GM12878 (cell line): ENCODE measurements around the gene CTSL.

ENCODE experiments used
- EED ChIP-seq: sonication (generic); IDR thresholded peaks from 2 replicates; pipeline ENCODE4 v1.6.1; 2016; ENCODE audit warnings: antibody characterized with exemption, low read depth
- POLR2AphosphoS5 ChIP-seq: IDR thresholded peaks from 2 replicates; pipeline ENCODE4 v1.6.1; 2011; ENCODE audit warnings: mild to moderate bottlenecking, low read length, inconsistent platforms
- SUZ12 ChIP-seq: fragments of 200-600 bp; sonication (generic); IDR thresholded peaks from one replicate; pipeline ENCODE4 v1.6.1; 2018; ENCODE audit warnings: antibody characterized with exemption, mild to moderate bottlenecking; ENCODE audit not compliant: unreplicated experiment
- TF ChIP-seq, protein P1 (sequence below), 3 experiments: IDR thresholded peaks in 2 of 3; conservative IDR thresholded peaks in 1 of 3; 2 replicates each; pipeline ENCODE4 v1.5.1; 2011; ENCODE audit warnings: low read depth in 3 of 3, low read length in 3 of 3, mild to moderate bottlenecking in 3 of 3, control low read depth in 2 of 3, moderate library complexity in 2 of 3, inconsistent platforms in 1 of 3, mixed read lengths in 1 of 3; ENCODE audit not compliant: control insufficient read depth in 2 of 3, insufficient read depth in 1 of 3; ENCODE audit errors: extremely low read depth in 1 of 3
- TF ChIP-seq, protein P2 (sequence below): IDR thresholded peaks from 2 replicates; pipeline ENCODE4 v1.6.1; 2012; ENCODE audit warnings: low read depth, low read length, improper control_type of control experiment
- TF ChIP-seq, protein P3 (sequence below): IDR thresholded peaks from 2 replicates; pipeline ENCODE4 v1.6.1; 2012; ENCODE audit warnings: low read depth, low read length, improper control_type of control experiment

DNA sequence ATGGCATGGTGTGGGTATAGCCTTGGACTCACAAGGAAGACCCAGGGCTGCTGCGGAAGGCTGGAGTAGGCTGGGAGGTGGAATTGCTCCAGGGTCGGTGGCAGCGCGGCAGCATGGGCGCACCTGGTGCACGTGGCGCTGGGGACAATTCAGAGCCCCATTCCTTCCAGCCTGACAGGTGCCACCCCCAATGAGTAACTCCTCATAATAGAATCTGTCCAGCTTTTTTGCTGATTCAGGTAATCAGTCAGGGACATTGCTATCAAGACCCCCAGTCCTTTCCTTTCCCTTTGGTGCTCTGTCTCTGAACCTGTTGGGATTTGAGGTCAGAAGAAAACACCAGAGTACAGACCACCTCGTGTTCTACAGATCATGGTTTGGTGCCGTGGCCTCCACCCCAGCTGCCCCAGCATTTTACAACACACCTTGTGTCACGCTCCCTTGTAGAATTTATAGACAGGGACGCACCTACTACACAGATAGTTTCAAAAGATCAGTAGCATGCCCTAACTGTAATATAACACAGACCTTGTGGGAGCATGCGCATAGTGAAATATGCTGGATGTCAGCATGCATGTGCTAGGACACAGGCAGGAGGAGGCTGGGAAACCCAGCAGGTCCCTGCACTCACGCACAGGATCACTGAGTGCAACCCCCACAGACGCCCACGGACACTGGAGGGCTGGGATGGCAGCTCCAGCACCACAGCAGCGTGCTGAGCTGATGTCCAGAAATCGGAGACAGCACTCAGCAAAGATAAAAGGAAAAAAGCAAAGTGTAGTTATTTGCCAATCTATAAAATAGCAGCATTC lies 47.9 kb upstream of the CTSL start:
- TF ChIP-seq POLR2AphosphoS5 (no peak), SUZ12 (no peak), EED (no peak)
- TF ChIP-seq, protein P1, sequence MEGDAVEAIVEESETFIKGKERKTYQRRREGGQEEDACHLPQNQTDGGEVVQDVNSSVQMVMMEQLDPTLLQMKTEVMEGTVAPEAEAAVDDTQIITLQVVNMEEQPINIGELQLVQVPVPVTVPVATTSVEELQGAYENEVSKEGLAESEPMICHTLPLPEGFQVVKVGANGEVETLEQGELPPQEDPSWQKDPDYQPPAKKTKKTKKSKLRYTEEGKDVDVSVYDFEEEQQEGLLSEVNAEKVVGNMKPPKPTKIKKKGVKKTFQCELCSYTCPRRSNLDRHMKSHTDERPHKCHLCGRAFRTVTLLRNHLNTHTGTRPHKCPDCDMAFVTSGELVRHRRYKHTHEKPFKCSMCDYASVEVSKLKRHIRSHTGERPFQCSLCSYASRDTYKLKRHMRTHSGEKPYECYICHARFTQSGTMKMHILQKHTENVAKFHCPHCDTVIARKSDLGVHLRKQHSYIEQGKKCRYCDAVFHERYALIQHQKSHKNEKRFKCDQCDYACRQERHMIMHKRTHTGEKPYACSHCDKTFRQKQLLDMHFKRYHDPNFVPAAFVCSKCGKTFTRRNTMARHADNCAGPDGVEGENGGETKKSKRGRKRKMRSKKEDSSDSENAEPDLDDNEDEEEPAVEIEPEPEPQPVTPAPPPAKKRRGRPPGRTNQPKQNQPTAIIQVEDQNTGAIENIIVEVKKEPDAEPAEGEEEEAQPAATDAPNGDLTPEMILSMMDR (IDR thresholded peaks at IDR 0.05 in 2 of 3, conservative IDR thresholded peaks at IDR 0.05 in 1 of 3; ENCODE audit: control insufficient read depth in 2 of 3, extremely low read depth in 1 of 3, insufficient read depth in 1 of 3, low read depth in 3 of 3, low read length in 3 of 3), result no peak
- TF ChIP-seq, protein P2, sequence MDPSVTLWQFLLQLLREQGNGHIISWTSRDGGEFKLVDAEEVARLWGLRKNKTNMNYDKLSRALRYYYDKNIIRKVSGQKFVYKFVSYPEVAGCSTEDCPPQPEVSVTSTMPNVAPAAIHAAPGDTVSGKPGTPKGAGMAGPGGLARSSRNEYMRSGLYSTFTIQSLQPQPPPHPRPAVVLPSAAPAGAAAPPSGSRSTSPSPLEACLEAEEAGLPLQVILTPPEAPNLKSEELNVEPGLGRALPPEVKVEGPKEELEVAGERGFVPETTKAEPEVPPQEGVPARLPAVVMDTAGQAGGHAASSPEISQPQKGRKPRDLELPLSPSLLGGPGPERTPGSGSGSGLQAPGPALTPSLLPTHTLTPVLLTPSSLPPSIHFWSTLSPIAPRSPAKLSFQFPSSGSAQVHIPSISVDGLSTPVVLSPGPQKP, result no peak
- TF ChIP-seq, protein P3, sequence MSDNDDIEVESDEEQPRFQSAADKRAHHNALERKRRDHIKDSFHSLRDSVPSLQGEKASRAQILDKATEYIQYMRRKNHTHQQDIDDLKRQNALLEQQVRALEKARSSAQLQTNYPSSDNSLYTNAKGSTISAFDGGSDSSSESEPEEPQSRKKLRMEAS, result no peak
